NT2/D1 (cell line): ENCODE results near the gene KLHL3.

Source experiments
- DNase-seq: peaks from one replicate; pipeline ENCODE4 v3.0.0-alpha.2; 2011; ENCODE audit warnings: low read depth, low spot score
- H3K27me3 ChIP-seq: 2 replicates; pipeline ENCODE4 v1.6.0; 2011; ENCODE audit warnings: mild to moderate bottlenecking; ENCODE audit not compliant: insufficient read length, insufficient read depth
- H3K36me3 ChIP-seq: 2 replicates; pipeline ENCODE4 v1.6.1; 2011; ENCODE audit warnings: mild to moderate bottlenecking, low read length, mixed read lengths; ENCODE audit not compliant: insufficient read depth, insufficient read length
- H3K4me1 ChIP-seq: 2 replicates; pipeline ENCODE4 v1.5.1; 2011; ENCODE audit not compliant: insufficient read depth, insufficient read length
- H3K4me3 ChIP-seq: 2 replicates; pipeline ENCODE4 v1.5.1; 2011; ENCODE audit warnings: low read depth; ENCODE audit not compliant: insufficient read length
- H3K9ac ChIP-seq: 2 replicates; pipeline ENCODE4 v1.6.0; 2011; ENCODE audit warnings: low read depth; ENCODE audit not compliant: insufficient read length
- H3K9me3 ChIP-seq: 2 replicates; pipeline ENCODE4 v1.5.1; 2011; ENCODE audit warnings: mild to moderate bottlenecking, low read length; ENCODE audit not compliant: insufficient read depth
- SUZ12 ChIP-seq: IDR thresholded peaks from 2 replicates; pipeline ENCODE4 v1.6.1; 2011; ENCODE audit not compliant: insufficient read length, insufficient read depth; ENCODE audit errors: extremely low read depth
- YY1 ChIP-seq: IDR thresholded peaks from 2 replicates; pipeline ENCODE4 v1.6.1; 2011; ENCODE audit not compliant: insufficient read length, insufficient read depth
- ZNF274 ChIP-seq: IDR thresholded peaks from 2 replicates; pipeline ENCODE4 v1.6.1; 2011; ENCODE audit warnings: mild to moderate bottlenecking, low read depth, low read length

The KLHL3 gene

DNA sequence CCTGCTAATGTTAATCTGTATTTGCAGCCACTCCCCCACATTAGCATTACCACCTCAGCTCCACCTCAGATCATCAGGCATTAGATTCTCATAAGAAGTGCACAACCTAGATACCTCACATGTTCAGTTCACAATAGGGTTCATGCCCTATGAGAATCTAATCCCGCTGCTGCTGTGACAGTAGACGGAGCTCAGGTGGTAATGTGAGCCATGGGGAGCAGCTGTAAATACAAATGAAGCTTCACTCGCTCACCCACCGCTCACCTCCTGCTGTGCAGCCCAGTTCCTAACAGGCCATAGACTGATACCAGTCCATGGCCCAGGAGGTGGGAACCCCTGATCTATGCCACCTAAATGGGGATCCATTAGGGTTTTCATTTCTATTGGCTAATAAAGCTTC is 24.4 kb upstream of the KLHL3 start:
- H3K9ac ChIP-seq: no peak overlapping the region
- DNase-seq: no peak
- H3K4me3 ChIP-seq: no peak overlapping the region
- H3K9me3 ChIP-seq: no peaks in the 10 kb centered on the region
- H3K27me3 ChIP-seq: no peaks in the 10 kb centered on the region
- TF ChIP-seq ZNF274: no peak
- TF ChIP-seq YY1: no peak
- no peak for TF ChIP-seq SUZ12
- no peaks in the 10 kb centered on the region for H3K4me1 ChIP-seq
- H3K36me3 ChIP-seq: no peaks in the 10 kb centered on the region

DNA sequence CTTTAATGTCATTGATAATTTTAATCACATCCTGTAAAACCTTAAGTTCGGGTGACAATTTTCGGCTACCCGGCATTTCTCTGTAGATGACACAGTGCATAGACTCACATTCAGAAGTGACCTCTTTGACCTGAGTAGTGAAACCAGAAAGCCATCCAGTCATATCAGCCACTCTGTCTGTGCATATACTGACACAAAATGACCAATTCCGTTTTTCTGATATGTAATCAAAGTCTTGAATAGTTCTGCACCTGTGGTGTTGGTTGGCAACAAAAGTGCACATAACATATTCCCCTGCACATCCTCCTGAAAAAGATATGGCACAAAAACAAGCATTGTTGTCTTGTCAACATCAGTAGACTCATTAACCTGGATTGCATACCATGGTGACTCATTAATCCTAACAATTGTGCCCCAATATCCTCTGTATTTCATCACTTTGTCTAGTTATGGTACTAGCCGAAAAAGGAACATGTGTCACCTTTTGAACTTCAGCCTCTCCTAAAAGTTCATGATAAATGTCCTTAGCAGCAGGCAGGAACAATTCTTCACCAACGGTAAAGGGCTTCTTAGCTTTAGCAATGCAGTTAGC is 22.9 kb upstream of the KLHL3 start:
- TF ChIP-seq ZNF274 (no peak), YY1 (no peak), SUZ12 (no peak)
- no peak for DNase-seq

DNA sequence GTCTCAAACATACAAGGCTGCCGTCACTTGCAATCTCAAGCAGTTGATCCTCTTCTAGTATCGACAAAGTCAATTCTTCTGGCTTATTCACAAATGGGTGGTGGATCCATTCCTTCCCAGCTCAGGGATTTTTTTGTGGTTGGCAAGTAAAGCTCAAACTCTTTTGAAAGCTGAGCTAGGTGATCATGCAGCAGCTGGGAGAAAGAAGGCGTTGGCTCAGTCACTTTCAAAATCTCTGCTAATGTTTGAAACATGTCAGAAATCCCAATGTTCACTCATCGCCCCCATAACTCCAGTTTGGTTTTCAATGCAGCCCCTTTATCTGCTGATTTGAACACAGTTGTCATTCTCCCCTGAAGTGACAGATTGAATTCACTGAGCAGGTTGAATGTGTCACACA is 22.2 kb upstream of the KLHL3 start:
- no peaks in the 10 kb centered on the region for H3K9me3 ChIP-seq
- TF ChIP-seq YY1: no peak
- TF ChIP-seq ZNF274: no peak
- TF ChIP-seq SUZ12: no peak
- DNase-seq: no peak
- no peak overlapping the region for H3K4me3 ChIP-seq
- no peaks in the 10 kb centered on the region for H3K27me3 ChIP-seq
- no peaks in the 10 kb centered on the region for H3K4me1 ChIP-seq
- peaks cover 7% of the 10 kb centered on the region for H3K36me3 ChIP-seq
- H3K9ac ChIP-seq: no peak overlapping the region

More for the DNA sequence above, 22.9 kb upstream of the KLHL3 start:
- Histone ChIP-seq H3K36me3 (no peaks in the 10 kb centered on the region), H3K9ac (no peak overlapping the region), H3K4me1 (no peaks in the 10 kb centered on the region), H3K4me3 (no peak overlapping the region), H3K9me3 (no peaks in the 10 kb centered on the region), H3K27me3 (no peaks in the 10 kb centered on the region)

DNA sequence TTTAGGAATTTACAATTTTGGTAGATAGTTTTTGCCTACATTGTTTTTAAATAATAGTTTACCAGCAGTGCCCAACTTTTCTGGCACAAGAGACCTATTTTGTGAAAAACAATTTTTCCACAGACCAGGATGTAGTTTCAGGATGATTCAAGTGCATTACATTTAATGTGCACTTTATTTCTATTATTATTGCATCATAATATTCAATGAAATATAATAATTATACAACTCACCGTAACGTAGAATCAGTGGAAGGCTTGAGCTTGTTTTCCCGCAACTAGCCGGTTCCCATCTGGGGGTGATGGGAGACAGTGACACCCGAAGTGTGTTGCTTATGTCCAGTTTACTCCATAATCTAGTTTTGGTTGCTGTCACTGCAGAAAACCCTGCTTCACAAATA is 21.7 kb upstream of the KLHL3 start:
- no peak for DNase-seq
- Histone ChIP-seq H3K4me1 (no peaks in the 10 kb centered on the region), H3K9ac (no peak overlapping the region), H3K4me3 (no peak overlapping the region), H3K9me3 (no peaks in the 10 kb centered on the region), H3K36me3 (peaks cover 12% of the 10 kb centered on the region), H3K27me3 (no peaks in the 10 kb centered on the region)
- TF ChIP-seq YY1 (no peak), SUZ12 (no peak), ZNF274 (no peak)

DNA sequence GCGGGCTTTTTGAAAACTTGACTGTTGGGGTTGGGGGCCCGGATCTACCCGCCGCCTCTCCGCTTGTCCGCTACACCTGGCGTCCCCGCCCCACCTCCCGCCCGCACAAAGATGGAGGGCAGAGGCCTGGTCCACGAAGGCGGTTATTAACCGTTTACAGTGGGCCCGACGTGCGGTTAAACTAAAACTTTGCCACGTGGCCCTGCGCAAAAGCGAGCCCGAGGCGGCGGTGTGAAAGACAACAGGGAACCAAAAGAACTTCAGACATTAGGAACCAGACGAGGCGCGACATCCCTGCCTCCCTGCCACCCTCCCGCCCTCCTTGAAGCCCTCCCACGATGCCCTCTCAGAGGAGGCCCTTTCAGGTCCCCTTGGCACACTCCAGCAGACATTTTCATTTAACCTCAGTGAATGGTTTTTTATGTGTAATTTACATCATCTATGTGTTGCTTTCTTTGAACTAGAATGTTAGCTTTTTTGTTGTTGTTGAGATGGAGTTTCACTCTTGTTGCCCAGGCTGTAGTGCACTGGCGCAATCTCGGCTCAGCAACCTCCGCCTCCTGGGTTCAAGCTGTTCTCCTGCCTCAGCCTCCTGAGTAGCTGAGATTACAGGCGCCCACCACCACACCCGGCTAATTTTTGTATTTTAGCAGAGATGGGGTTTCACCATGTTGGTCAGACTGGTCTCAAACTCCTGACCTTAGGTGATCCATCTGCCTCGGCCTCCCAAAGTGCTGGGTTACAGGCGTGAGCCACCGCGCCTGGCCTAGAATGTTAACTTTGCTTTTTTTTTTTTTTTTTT is 19.3 kb upstream of the KLHL3 start:
- no peaks in the 10 kb centered on the region for H3K27me3 ChIP-seq
- peaks cover 28% of the 10 kb centered on the region for H3K36me3 ChIP-seq
- no peak for DNase-seq
- H3K9me3 ChIP-seq: no peaks in the 10 kb centered on the region
- TF ChIP-seq YY1 (no peak), ZNF274 (no peak), SUZ12 (no peak)
- no peaks in the 10 kb centered on the region for H3K4me1 ChIP-seq
- peak overlapping the region; percentile 99 for H3K9ac ChIP-seq
- peak overlapping the region; percentile 90 for H3K4me3 ChIP-seq

DNA sequence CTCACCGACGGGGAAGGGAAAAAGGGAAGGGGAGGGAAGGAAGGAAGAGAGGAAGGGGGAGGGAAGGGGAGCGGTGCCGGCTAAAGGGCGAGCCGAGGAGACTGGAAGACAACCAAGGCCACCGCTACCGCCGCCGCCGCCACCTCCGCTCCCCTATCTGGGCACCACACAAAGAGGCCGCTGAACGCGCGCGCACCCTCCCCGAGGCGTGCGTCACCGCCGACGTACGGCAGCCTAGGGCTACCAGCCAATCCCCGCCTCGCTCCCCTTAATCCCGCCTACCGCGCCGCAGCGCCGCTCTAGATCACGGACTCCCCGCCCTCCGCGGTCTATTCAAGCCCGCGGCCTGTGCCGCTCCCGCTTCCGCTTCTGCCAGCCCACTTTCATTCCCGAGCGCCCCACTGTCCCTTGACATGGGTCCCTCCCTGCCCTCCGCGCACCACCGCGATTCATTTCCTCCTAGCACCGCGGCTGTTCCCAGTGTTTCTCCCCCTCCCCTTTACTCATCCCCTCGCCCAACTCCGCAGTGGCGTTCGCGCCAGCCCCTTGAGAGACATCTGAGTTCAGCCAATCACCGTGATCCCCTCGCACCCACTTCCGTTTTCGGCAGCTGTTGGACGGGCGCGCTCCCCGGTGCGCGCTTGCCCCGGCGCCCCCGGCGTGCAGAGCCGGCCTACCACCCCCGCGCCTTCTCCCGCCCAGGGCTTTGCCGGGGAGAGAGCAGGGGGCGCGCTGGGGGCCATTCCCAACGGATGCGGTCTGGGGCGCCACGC is 18.5 kb upstream of the KLHL3 start, which contains the start of gene HNRNPA0:
HNRNPA0 (minus strand) TSS at position 176 of the 773 bp plus-strand sequence. CDS start 297 bp downstream, outside the sequence.
- H3K4me3 ChIP-seq: peak within 1 kb of the TSS; percentile 90

DNA sequence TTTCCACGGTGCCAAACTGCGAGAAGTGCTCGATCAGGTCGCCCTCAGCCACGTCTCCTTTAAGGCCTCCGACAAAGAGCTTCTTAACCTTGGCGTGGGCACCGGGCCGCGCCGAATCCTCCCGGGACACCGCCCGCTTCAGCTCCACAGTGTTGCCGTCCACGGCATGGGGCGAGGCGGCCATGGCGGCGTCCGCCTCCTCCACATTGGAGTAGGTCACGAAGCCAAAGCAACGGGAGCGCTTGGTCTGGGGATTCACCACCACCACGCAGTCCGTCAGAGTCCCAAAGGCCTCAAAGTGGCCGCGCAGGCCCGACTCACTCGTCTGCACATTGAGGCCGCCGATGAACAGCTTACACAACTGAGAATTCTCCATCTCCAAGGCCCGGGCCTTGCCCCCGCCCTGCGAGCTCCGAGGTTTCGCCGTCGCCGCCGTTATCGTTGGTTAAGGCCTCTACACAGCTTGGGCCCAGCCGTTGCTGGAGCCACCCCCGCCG is 17.9 kb upstream of the KLHL3 start:
- no peak for DNase-seq

More for the DNA sequence above, 18.5 kb upstream of the KLHL3 start, which contains the start of gene HNRNPA0:
- H3K4me1 ChIP-seq: no peaks in the 10 kb centered on the region
- peak; percentile 89 for DNase-seq
- H3K9ac ChIP-seq: peak within 1 kb of the TSS; percentile 99
- TF ChIP-seq YY1 (no peak), ZNF274 (no peak), SUZ12 (no peak)
- H3K27me3 ChIP-seq: no peaks in the 10 kb centered on the region
- H3K36me3 ChIP-seq: peaks cover 28% of the 10 kb centered on the region
- no peaks in the 10 kb centered on the region for H3K9me3 ChIP-seq

More for the DNA sequence above, 17.9 kb upstream of the KLHL3 start:
- Histone ChIP-seq H3K4me1 (no peaks in the 10 kb centered on the region), H3K36me3 (peaks cover 28% of the 10 kb centered on the region), H3K9me3 (no peaks in the 10 kb centered on the region), H3K9ac (peak overlapping the region; percentile 99), H3K27me3 (no peaks in the 10 kb centered on the region), H3K4me3 (peak overlapping the region; percentile 90)
- TF ChIP-seq ZNF274: no peak
- TF ChIP-seq YY1: no peak
- TF ChIP-seq SUZ12: no peak
